ENCODE results near the gene WSCD2. TPM values are rescaled to one million over a fixed set of nuclear protein-coding genes. Genes with fewer than 3 reads are reported as not detected.

The WSCD2 gene
- total RNA-seq, 1 donor from 2014 or later = 0.04 TPM

GRCh38 chr12:108097160-108097911 is 31.8 kb upstream of the WSCD2 start:
- TF ChIP-seq, protein P1, sequence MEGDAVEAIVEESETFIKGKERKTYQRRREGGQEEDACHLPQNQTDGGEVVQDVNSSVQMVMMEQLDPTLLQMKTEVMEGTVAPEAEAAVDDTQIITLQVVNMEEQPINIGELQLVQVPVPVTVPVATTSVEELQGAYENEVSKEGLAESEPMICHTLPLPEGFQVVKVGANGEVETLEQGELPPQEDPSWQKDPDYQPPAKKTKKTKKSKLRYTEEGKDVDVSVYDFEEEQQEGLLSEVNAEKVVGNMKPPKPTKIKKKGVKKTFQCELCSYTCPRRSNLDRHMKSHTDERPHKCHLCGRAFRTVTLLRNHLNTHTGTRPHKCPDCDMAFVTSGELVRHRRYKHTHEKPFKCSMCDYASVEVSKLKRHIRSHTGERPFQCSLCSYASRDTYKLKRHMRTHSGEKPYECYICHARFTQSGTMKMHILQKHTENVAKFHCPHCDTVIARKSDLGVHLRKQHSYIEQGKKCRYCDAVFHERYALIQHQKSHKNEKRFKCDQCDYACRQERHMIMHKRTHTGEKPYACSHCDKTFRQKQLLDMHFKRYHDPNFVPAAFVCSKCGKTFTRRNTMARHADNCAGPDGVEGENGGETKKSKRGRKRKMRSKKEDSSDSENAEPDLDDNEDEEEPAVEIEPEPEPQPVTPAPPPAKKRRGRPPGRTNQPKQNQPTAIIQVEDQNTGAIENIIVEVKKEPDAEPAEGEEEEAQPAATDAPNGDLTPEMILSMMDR (IDR thresholded peaks at IDR 0.05; ENCODE audit: insufficient read depth, low read length, poor library complexity, severe bottlenecking) = no peak
- no peak overlapping the region for H3K4me3 ChIP-seq (ENCODE audit: low read depth, low read length)
- DNase-seq (ENCODE audit: low read depth) = no peak
- no peaks in the 10 kb centered on the region for H3K27me3 ChIP-seq (ENCODE audit: control insufficient read depth, insufficient read depth, low read length)
- no peaks in the 10 kb centered on the region for H3K36me3 ChIP-seq (ENCODE audit: control insufficient read depth, insufficient read depth, low read length)

DNA sequence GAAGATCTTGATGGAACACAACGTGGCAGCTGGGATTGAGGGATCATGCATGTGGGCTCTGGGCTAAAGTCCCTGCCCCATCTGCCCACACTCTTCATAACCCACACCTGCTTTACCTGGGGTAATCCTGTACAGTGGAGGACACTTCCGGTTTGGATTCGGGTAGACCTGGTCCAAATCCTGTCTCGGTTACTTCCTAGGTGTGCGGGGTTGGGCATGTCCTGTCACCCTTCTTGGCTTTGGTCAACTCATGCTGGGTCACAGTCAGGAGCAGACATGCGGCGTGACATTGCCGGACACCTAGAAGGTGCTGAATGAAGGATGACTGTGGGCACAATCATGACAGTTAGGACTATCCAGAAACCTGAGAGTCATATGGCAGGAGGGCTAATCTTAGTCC is 30.7 kb upstream of the WSCD2 start:
- no peaks in the 10 kb centered on the region for H3K36me3 ChIP-seq (ENCODE audit: control insufficient read depth, insufficient read depth, low read length)
- TF ChIP-seq, protein P1 (IDR thresholded peaks at IDR 0.05; ENCODE audit: insufficient read depth, low read length, poor library complexity, severe bottlenecking) = no peak
- H3K27me3 ChIP-seq (ENCODE audit: control insufficient read depth, insufficient read depth, low read length) = no peaks in the 10 kb centered on the region
- DNase-seq (ENCODE audit: low read depth) = no peak
- H3K4me3 ChIP-seq (ENCODE audit: low read depth, low read length) = no peak overlapping the region

DNA sequence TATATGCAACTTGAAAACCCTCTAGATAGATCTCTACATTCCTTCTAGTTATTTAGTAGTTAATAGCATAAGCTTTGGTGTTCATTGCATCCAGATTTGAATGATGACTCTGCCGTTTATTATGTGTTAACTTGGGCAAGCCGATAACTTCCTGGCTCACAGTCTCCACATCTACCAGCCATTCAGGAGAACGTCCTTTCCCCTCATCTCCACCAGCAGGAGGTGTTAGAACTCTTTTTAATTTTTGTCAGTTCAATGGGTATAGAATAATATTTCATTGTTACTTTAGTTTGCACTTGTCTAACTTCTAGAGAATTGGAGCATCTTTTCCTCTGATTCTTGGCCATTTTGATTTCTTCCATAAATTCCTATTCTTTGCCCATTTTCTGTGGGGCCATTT is 30.0 kb upstream of the WSCD2 start:
- TF ChIP-seq, protein P1 (IDR thresholded peaks at IDR 0.05; ENCODE audit: insufficient read depth, low read length, poor library complexity, severe bottlenecking) = no peak

DNA sequence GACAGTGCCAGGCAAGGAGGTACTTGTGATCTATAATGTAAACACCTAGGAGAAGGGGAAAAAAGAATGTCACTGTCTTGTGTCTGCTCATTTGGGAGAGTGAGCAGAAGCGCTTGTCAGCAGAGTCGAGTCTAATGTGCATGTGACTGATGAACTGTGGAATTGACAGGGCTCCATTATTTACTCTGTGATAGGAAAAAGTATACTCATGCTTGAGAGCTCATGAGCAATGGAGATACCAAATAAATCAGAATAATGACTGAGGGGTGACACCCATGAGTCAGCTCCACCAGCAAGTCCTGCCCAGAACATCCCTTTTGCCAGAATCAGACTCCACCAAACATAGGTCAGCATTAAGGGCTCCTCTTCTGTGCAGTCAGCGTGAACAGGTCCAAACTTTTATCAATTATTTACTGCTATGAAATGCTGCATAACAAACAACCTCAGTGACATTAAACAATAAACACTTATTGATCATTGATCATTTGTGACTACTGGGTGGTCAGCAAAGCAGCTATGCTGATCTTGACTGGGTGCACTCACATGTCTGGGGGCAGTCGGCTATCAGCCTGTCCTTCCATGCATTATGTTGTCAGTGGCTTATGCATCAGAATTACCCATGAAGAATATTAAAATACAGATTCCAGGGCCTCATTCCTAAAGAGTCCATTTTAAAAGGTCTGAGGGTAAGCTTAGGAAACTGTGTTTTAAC is 29.2 kb upstream of the WSCD2 start:
- no peaks in the 10 kb centered on the region for H3K27me3 ChIP-seq (ENCODE audit: control insufficient read depth, insufficient read depth, low read length)
- no peaks in the 10 kb centered on the region for H3K36me3 ChIP-seq (ENCODE audit: control insufficient read depth, insufficient read depth, low read length)
- DNase-seq (ENCODE audit: low read depth) = no peak
- TF ChIP-seq, protein P1 (IDR thresholded peaks at IDR 0.05; ENCODE audit: insufficient read depth, low read length, poor library complexity, severe bottlenecking) = no peak
- H3K4me3 ChIP-seq (ENCODE audit: low read depth, low read length) = no peak overlapping the region

More for the DNA sequence above, 30.0 kb upstream of the WSCD2 start:
- Histone ChIP-seq H3K27me3 (ENCODE audit: control insufficient read depth, insufficient read depth, low read length) (no peaks in the 10 kb centered on the region), H3K4me3 (ENCODE audit: low read depth, low read length) (no peak overlapping the region), H3K36me3 (ENCODE audit: control insufficient read depth, insufficient read depth, low read length) (no peaks in the 10 kb centered on the region)
- DNase-seq (ENCODE audit: low read depth) = no peak

GRCh38 chr12:108101605-108102175 is 27.4 kb upstream of the WSCD2 start:
- Histone ChIP-seq H3K36me3 (ENCODE audit: control insufficient read depth, insufficient read depth, low read length) (no peaks in the 10 kb centered on the region), H3K27me3 (ENCODE audit: control insufficient read depth, insufficient read depth, low read length) (no peaks in the 10 kb centered on the region), H3K4me3 (ENCODE audit: low read depth, low read length) (no peak overlapping the region)
- DNase-seq (ENCODE audit: low read depth) = no peak
- TF ChIP-seq, protein P1 (IDR thresholded peaks at IDR 0.05; ENCODE audit: insufficient read depth, low read length, poor library complexity, severe bottlenecking) = no peak
